ENCODE measurements around the gene DCP1B. TPM values are rescaled to one million over a fixed set of nuclear protein-coding genes. Genes with fewer than 3 reads are reported as not detected.

DCP1B gene
- total and polyA plus RNA-seq, 4 donors: 3.5 to 5.5 (median 4.6) TPM

- no peak for TF ChIP-seq ZBTB33 (IDR thresholded peaks at IDR 0.05)
- TF ChIP-seq, protein P1, sequence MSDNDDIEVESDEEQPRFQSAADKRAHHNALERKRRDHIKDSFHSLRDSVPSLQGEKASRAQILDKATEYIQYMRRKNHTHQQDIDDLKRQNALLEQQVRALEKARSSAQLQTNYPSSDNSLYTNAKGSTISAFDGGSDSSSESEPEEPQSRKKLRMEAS (IDR thresholded peaks at IDR 0.05): no peak
- no peak for TF ChIP-seq NR2F2 (IDR thresholded peaks at IDR 0.05)
- no peak for TF ChIP-seq RAD21 (IDR thresholded peaks at IDR 0.05)
- TF ChIP-seq JUND (IDR thresholded peaks at IDR 0.05): no peak
- no peak for TF ChIP-seq SP1 (IDR thresholded peaks at IDR 0.05)
- TF ChIP-seq RXRA (IDR thresholded peaks at IDR 0.05): no peak
- TF ChIP-seq ATF3 (IDR thresholded peaks at IDR 0.05): no peak
- under 1% methylated on average over 13 of the region's 13 CpGs for WGBS
- DNase-seq (ENCODE audit: low spot score): no peak
- H3K4me3 ChIP-seq (ENCODE audit: low read depth in 1 of 3, low read length in 3 of 3): peak overlapping the region; percentile 74 to 92 (median 83)
- H3K27me3 ChIP-seq (ENCODE audit: control insufficient read depth in 4 of 4, insufficient read depth in 4 of 4, low read length in 3 of 4): no peaks in the 10 kb centered on the region
- H3K9ac ChIP-seq (ENCODE audit: low read depth in 1 of 2, low read length in 2 of 2): peak overlapping the region; percentile 82 to 89
- H3K9me3 ChIP-seq (ENCODE audit: control insufficient read depth in 4 of 4, low read length in 3 of 4): no peaks in the 10 kb centered on the region
- peak overlapping the region; percentile 94 to 96 for H3K27ac ChIP-seq (ENCODE audit: low read depth in 1 of 2, low read length in 2 of 2)
- no peaks in the 10 kb centered on the region for H3K36me3 ChIP-seq (ENCODE audit: control insufficient read depth in 4 of 4, insufficient read depth in 3 of 4, low read depth in 1 of 4, low read length in 3 of 4)
- H3K4me1 ChIP-seq (ENCODE audit: control insufficient read depth in 4 of 4, insufficient read depth in 4 of 4, low read length in 3 of 4): peaks cover 6 to 24% (median 13%) of the 10 kb centered on the region in 4 donors
These were observed 563 bp downstream of the DCP1B start for GRCh38 chr12:2003676-2004112.

GRCh38 chr12:1995205-1995896 is 8.9 kb downstream of the DCP1B start:
- no peak for DNase-seq (ENCODE audit: low spot score)
- Histone ChIP-seq H3K27me3 (ENCODE audit: control insufficient read depth in 4 of 4, insufficient read depth in 4 of 4, low read length in 3 of 4) (no peaks in the 10 kb centered on the region), H3K36me3 (ENCODE audit: control insufficient read depth in 4 of 4, insufficient read depth in 3 of 4, low read depth in 1 of 4, low read length in 3 of 4) (peaks cover 0 to 7% (median 3%) of the 10 kb centered on the region in 4 donors), H3K27ac (ENCODE audit: low read depth in 1 of 2, low read length in 2 of 2) (peak overlapping the region; percentile 93 to 97), H3K4me1 (ENCODE audit: control insufficient read depth in 4 of 4, insufficient read depth in 4 of 4, low read length in 3 of 4) (peaks cover 7 to 26% (median 15%) of the 10 kb centered on the region in 4 donors), H3K9ac (ENCODE audit: low read depth in 1 of 2, low read length in 2 of 2) (no peak overlapping the region), H3K9me3 (ENCODE audit: control insufficient read depth in 4 of 4, low read length in 3 of 4) (no peaks in the 10 kb centered on the region), H3K4me3 (ENCODE audit: low read depth in 1 of 3, low read length in 3 of 3) (no peak overlapping the region)
- WGBS: 92% methylated on average over 4 of the region's 4 CpGs
- TF ChIP-seq HNF4A (conservative IDR thresholded peaks at IDR 0.05) (no peak), SP1 (IDR thresholded peaks at IDR 0.05) (no peak), YY1 (IDR thresholded peaks at IDR 0.05) (no peak), HNF4G (IDR thresholded peaks at IDR 0.05) (no peak), FOXA1 (IDR thresholded peaks at IDR 0.05) (no peak)

DNA sequence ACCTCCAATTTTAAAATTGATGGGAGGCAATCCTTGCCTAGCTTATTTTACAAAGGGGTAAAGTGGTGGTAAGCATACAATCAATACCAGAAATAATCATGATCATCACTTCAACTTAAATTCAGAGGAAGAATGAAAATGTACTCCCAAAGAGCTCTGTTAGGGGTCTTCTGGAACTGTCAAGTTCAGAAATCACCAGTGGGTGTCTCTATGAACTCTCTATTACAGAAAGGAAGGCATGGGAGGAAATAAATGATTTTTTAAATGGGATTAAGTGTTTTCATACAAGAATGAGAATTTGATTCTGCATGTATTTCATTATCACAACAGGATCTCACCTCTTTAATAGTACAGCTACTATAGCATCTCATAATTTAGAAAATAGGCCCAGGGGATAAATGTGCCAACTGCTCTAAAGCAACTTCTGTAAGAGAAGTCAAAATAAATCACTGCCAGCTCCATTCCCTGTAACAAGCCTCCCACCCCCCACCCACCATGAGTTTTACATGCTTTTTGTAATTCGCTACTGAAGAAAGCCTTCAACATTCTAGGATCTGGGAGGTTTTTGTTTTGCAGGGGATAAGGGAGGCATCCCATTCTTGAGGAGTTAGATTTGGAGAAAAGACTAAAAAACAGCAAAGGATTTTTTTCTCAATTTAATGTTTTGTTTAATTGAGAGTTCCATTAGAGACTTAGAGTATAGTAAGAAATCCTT is 9.7 kb downstream of the DCP1B start:
- 91% methylated on average over 1 of the region's 1 CpG for WGBS
- Histone ChIP-seq H3K4me3 (ENCODE audit: low read depth in 1 of 3, low read length in 3 of 3) (no peak overlapping the region), H3K27ac (ENCODE audit: low read depth in 1 of 2, low read length in 2 of 2) (peak overlapping the region; percentile 93 to 97), H3K9me3 (ENCODE audit: control insufficient read depth in 4 of 4, low read length in 3 of 4) (no peaks in the 10 kb centered on the region), H3K27me3 (ENCODE audit: control insufficient read depth in 4 of 4, insufficient read depth in 4 of 4, low read length in 3 of 4) (no peaks in the 10 kb centered on the region), H3K36me3 (ENCODE audit: control insufficient read depth in 4 of 4, insufficient read depth in 3 of 4, low read depth in 1 of 4, low read length in 3 of 4) (peaks cover 0 to 7% (median 4%) of the 10 kb centered on the region in 4 donors), H3K9ac (ENCODE audit: low read depth in 1 of 2, low read length in 2 of 2) (peak overlapping the region; percentile 25 to 77), H3K4me1 (ENCODE audit: control insufficient read depth in 4 of 4, insufficient read depth in 4 of 4, low read length in 3 of 4) (peaks cover 7 to 26% (median 15%) of the 10 kb centered on the region in 4 donors)
- no peak for DNase-seq (ENCODE audit: low spot score)
- TF ChIP-seq, protein P2, sequence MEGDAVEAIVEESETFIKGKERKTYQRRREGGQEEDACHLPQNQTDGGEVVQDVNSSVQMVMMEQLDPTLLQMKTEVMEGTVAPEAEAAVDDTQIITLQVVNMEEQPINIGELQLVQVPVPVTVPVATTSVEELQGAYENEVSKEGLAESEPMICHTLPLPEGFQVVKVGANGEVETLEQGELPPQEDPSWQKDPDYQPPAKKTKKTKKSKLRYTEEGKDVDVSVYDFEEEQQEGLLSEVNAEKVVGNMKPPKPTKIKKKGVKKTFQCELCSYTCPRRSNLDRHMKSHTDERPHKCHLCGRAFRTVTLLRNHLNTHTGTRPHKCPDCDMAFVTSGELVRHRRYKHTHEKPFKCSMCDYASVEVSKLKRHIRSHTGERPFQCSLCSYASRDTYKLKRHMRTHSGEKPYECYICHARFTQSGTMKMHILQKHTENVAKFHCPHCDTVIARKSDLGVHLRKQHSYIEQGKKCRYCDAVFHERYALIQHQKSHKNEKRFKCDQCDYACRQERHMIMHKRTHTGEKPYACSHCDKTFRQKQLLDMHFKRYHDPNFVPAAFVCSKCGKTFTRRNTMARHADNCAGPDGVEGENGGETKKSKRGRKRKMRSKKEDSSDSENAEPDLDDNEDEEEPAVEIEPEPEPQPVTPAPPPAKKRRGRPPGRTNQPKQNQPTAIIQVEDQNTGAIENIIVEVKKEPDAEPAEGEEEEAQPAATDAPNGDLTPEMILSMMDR (IDR thresholded peaks at IDR 0.05; ENCODE audit: low read depth, low read length, missing input control): peak; percentile 2
- TF ChIP-seq TAF1 (conservative IDR thresholded peaks at IDR 0.05) (no peak), RAD21 (IDR thresholded peaks at IDR 0.05) (peak in 1 of 2 donors; percentile 37), ATF3 (IDR thresholded peaks at IDR 0.05) (no peak), GABPA (IDR thresholded peaks at IDR 0.05 in 1 of 2, conservative IDR thresholded peaks at IDR 0.05 in 1 of 2) (no peak), NR2F2 (IDR thresholded peaks at IDR 0.05) (no peak), JUND (IDR thresholded peaks at IDR 0.05) (no peak), SP1 (IDR thresholded peaks at IDR 0.05) (no peak)
- TF ChIP-seq, protein P1 (IDR thresholded peaks at IDR 0.05): no peak
